Psoas muscle (tissue), 8 donors: ENCODE data around the gene HAVCR2. TPM values are rescaled to one million over a fixed set of nuclear protein-coding genes. Genes with fewer than 3 reads are reported as not detected.

Source experiments
- ATAC-seq, 4 donors: fragments of 200-7000 bp; cut with Tn5 transposase; one replicate each; pipeline ENCODE4 v1.9.1; 2020; ENCODE audit warnings: moderate library complexity in 3 of 4, mild to moderate bottlenecking in 2 of 4
- DNase-seq, 2 donors: peaks; one replicate each; pipeline ENCODE4 v3.0.0-alpha.2; 2020
- H3K27ac ChIP-seq: fragments of 200-600 bp; one replicate; pipeline ENCODE4 v1.8.0; 2022
- H3K27me3 ChIP-seq, 3 donors: fragments of 200-600 bp in 1 of 3; one replicate each; pipeline versions ENCODE4 v1.6.1 to v1.8.0; 2013 to 2022; ENCODE audit warnings: low read length in 2 of 3, mild to moderate bottlenecking in 2 of 3, moderate library complexity in 1 of 3; ENCODE audit not compliant: insufficient read depth in 3 of 3
- H3K36me3 ChIP-seq, 2 donors: fragments of 200-600 bp in 1 of 2; one replicate each; pipeline versions ENCODE4 v1.6.1 to v1.8.0; 2013 to 2022; ENCODE audit warnings: low read depth in 1 of 2, mild to moderate bottlenecking in 1 of 2, moderate library complexity in 1 of 2; ENCODE audit not compliant: insufficient read depth in 1 of 2
- H3K4me1 ChIP-seq: fragments of 200-600 bp; one replicate; pipeline ENCODE4 v1.8.0; 2022
- H3K4me3 ChIP-seq: fragments of 200-600 bp; one replicate; pipeline ENCODE4 v1.8.0; 2022; ENCODE audit warnings: mild to moderate bottlenecking
- H3K9me3 ChIP-seq: fragments of 200-600 bp; one replicate; pipeline ENCODE4 v1.8.0; 2022
- CTCF ChIP-seq: fragments of 200-600 bp; IDR thresholded peaks from one replicate; pipeline ENCODE4 v1.8.0; 2022; ENCODE audit warnings: antibody characterized with exemption
- WGBS, 3 donors: extraction: QIAGEN DNeasy Blood & Tissue Kit; methylation state at CpG; one replicate each; pipeline versions ENCODE4 v1.1.6 to v1.1.7; 2013; 5-methylcytosine and 5-hydroxymethylcytosine counted together
- intact Hi-C, 2 donors: fragments of 100-400 bp; cut with DNase I; formaldehyde crosslinking; loops; one replicate each; pipeline versions ENCODE4 v1.11.0 to v1.14.2; 2022
- polyA plus RNA-seq, 3 donors: library from polyadenylated mRNA; stranded (reverse); fragments of 200-250 nt; gene quantifications; one replicate each; pipeline ENCODE4 v1.2.3, GENCODE V29; 2013
- total RNA-seq, 4 donors: library from RNA; stranded (reverse); fragmentation: NEBNext Ultra II Directional in 2 of 4; extraction: Animal tissue kit (Norgen Biotek cat#: 25700) in 2 of 4; gene quantifications; one replicate each; pipeline versions ENCODE4 v1.2.1 to v1.2.4, GENCODE V29; 2021 to 2023
- donor health status: healthy with polysubstance abuse.
- donor health status: DM: no; HTN: no; CAD: no; lungs with moderate emphysema.
- donor health status: Bipolar disorder and iron deficiency.
- donor health status: healthy.
- donor health status: DM: yes; HTN: yes; CAD: no.
- donor health status: DM: no; HTN: no; CAD: no.
- donor health status: DM: no; HTN: no; CAD: no.
- donor health status: DM: yes; HTN: yes; CAD: no.

HAVCR2 gene
- total and polyA plus RNA-seq, 7 donors = 0.48 to 3.5 (median 1.4) TPM

- Histone ChIP-seq H3K9me3 (no peaks in the 10 kb centered on the region), H3K27me3 (no peaks in the 10 kb centered on the region), H3K36me3 (peaks cover 0 to 6% of the 10 kb centered on the region in 2 donors), H3K27ac (no peak overlapping the region), H3K4me1 (no peaks in the 10 kb centered on the region), H3K4me3 (no peak overlapping the region)
- whole genome bisulfite sequencing, 3 donors = 30 to 31% (median 31%) methylated on average over 1 of the region's 1 CpG
- intact Hi-C loops = no loop called here
- no peak for TF ChIP-seq CTCF
- ATAC-seq = no peak
- no peak for DNase-seq
Measured at GRCh38 chr5:157132281-157132612, 23.4 kb upstream of the HAVCR2 start.

DNA sequence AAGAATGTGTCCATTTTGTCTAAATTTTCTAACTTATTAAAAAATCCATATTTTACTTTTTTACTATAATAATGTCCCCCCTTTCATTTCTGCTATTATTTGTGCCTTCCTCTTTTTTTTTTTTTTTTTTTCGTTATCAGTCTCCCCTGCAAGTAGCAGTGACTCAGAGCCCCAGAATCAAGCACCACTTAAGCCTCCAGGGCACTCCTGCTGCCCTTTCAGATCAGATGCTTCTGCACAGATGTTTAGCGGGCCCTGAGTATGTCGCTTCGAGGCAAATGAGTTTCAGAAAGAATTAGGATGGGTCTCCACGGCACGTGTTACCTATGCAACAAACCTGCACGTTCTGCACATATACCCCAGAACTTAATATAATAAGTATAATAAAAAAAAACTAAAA is 22.1 kb upstream of the HAVCR2 start:
- Histone ChIP-seq H3K4me1 (no peaks in the 10 kb centered on the region), H3K4me3 (no peak overlapping the region), H3K27me3 (no peaks in the 10 kb centered on the region), H3K27ac (no peak overlapping the region), H3K36me3 (no peaks in the 10 kb centered on the region), H3K9me3 (no peaks in the 10 kb centered on the region)
- intact Hi-C loops = no loop called here
- TF ChIP-seq CTCF = no peak
- DNase-seq = no peak
- ATAC-seq = no peak
- WGBS, 3 donors = 70 to 76% (median 72%) methylated on average over 7 of the region's 7 CpGs

DNA sequence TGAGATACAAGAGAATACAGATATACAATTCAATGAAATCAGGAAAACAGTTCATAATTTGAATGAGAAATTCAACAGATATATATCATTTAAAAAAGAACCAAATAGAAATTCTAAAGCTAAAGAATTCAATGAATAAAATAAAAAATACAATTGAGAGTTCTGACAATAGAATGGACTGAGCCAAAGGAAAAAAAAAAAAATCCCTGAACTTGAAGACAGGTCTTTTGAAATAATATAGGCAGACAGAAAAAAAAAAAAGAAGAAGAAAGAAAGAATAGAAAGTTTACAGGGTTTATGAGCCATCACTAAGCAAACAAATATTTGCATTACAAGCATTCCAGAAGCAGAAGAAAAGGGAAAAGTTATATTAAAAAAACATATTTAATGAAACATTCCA is 12.9 kb upstream of the HAVCR2 start:
- TF ChIP-seq CTCF = no peak
- H3K4me1 ChIP-seq = no peaks in the 10 kb centered on the region
- peaks cover 13% of the 10 kb centered on the region for H3K9me3 ChIP-seq
- DNase-seq (no peak), ATAC-seq (no peak)
- no peak overlapping the region for H3K4me3 ChIP-seq
- intact Hi-C loops = no loop called here
- H3K36me3 ChIP-seq = no peaks in the 10 kb centered on the region
- H3K27ac ChIP-seq = no peak overlapping the region
- H3K27me3 ChIP-seq = no peaks in the 10 kb centered on the region

DNA sequence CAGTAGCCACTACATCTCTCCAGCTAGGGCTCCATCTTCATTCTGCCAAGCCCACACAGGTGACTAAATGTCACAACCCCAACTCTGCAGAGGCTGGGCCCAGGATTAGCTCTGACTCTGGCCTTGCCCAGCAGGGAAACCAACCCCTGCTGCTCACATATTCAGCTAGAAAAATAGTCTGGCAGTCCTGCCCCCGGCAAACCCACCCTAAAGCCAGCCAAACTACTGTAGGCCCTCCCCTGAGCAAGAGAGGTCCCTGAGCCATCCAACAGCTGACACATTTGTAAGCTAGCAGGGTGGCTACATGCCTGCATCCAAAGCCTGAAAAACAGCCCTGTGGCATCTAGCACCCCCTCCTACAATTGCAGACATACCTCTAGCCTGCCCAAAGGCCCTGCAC is 11.3 kb upstream of the HAVCR2 start:
- WGBS, 3 donors = 57 to 70% (median 62%) methylated on average over 1 of the region's 1 CpG
- no peak overlapping the region for H3K4me3 ChIP-seq
- TF ChIP-seq CTCF = no peak
- H3K27ac ChIP-seq = no peak overlapping the region
- intact Hi-C loops = no loop called here
- H3K27me3 ChIP-seq = no peaks in the 10 kb centered on the region
- no peak for ATAC-seq
- H3K9me3 ChIP-seq = peaks cover 13% of the 10 kb centered on the region
- H3K36me3 ChIP-seq = no peaks in the 10 kb centered on the region
- DNase-seq = no peak
- no peaks in the 10 kb centered on the region for H3K4me1 ChIP-seq

DNA sequence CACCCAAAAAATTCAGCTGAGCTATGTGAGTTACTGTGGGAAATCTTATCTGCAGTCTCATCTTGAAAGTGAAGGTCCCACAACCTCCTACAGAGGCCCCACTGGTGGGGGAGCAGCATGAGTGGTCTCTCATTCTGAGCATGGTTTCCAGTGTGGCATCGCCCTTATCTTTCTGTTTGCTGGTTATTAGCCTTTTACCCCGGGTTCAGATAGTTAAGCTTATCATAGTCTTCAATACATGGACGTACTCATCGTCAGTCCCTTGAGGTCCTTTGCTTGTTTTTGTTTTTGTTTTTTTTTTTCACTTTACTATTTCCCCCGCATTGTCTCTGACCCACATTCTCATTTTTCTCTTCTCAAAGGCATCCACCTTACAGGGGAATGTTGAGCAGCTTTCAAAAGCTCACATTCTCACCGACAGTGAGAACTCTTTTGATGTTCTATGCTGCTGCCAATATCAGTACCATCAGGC is 7.7 kb upstream of the HAVCR2 start:
- DNase-seq = no peak
- H3K4me3 ChIP-seq = no peak overlapping the region
- H3K27ac ChIP-seq = no peak overlapping the region
- intact Hi-C loops = no loop called here
- no peaks in the 10 kb centered on the region for H3K4me1 ChIP-seq
- no peaks in the 10 kb centered on the region for H3K36me3 ChIP-seq
- ATAC-seq = no peak
- no peaks in the 10 kb centered on the region for H3K27me3 ChIP-seq
- no peak for TF ChIP-seq CTCF
- H3K9me3 ChIP-seq = peaks cover 6% of the 10 kb centered on the region
- WGBS, 3 donors = 74 to 81% (median 80%) methylated on average over 6 of the region's 6 CpGs
